Measurements from ENCODE around the gene MDM2. TPM values are rescaled to one million over a fixed set of nuclear protein-coding genes. Genes with fewer than 3 reads are reported as not detected.

MDM2 gene
- total RNA-seq, 1 experiment from 2014 or later = 118 TPM

GRCh38 chr12:68878846-68879245 is 70.9 kb downstream of the MDM2 start:
- no peaks in the 10 kb centered on the region for H3K27me3 ChIP-seq (replicated peaks; ENCODE audit: control insufficient read depth, insufficient read depth, low read length)
- CTCF ChIA-PET = no interaction called here

DNA sequence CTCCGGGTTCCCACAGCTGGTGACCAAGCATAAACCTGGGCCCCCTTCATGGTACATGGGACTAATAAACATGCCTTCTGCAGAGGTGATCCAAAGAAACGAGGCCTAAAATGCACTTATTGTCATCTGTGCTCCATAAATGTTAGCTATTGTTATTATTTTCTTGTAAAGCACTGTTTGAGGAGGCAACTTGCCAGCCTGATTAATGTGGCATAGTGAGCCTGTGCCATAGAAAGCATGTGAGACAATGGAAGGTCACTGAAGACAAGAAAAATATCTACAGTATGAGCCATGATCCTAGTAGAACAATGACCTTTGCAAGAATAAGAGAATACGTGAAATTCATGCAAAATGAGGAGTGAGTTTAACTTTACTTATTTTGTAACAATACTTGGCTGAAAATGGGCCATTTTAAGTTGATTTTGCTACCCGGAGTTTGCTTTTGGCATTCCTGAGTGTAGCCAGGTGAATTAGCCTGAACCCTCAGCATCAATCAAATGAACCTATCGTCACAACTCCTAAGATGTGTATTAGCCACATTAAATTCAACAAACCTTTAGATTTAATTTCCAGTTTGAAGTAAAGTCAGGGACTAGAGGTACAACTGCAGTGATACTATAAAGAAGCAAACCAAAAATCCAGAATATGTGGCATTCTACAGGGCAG is 72.8 kb downstream of the MDM2 start:
- no TSS peak for BruUV-seq (replicated peaks)
- H3K4me1 Mint-ChIP-seq (ENCODE audit: low read depth, unreplicated experiment) = no peaks in the 10 kb centered on the region
- TF ChIP-seq, protein P1, sequence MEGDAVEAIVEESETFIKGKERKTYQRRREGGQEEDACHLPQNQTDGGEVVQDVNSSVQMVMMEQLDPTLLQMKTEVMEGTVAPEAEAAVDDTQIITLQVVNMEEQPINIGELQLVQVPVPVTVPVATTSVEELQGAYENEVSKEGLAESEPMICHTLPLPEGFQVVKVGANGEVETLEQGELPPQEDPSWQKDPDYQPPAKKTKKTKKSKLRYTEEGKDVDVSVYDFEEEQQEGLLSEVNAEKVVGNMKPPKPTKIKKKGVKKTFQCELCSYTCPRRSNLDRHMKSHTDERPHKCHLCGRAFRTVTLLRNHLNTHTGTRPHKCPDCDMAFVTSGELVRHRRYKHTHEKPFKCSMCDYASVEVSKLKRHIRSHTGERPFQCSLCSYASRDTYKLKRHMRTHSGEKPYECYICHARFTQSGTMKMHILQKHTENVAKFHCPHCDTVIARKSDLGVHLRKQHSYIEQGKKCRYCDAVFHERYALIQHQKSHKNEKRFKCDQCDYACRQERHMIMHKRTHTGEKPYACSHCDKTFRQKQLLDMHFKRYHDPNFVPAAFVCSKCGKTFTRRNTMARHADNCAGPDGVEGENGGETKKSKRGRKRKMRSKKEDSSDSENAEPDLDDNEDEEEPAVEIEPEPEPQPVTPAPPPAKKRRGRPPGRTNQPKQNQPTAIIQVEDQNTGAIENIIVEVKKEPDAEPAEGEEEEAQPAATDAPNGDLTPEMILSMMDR (IDR thresholded peaks at IDR 0.05; ENCODE audit: insufficient read depth in 1 of 2, low read depth in 1 of 2, low read length in 1 of 2, severe bottlenecking in 1 of 2, unreplicated experiment in 1 of 2) = no peak
- Histone ChIP-seq H3K9me3 (peaks cover 7% of the 10 kb centered on the region; the same call in 1 of the 2 replicates), H3K27me3 (replicated peaks; ENCODE audit: control insufficient read depth, insufficient read depth, low read length) (no peaks in the 10 kb centered on the region), H3K4me1 (no peaks in the 10 kb centered on the region), H3K4me3 (ENCODE audit: low read depth, low read length) (no peak overlapping the region), H3K36me3 (ENCODE audit: control insufficient read depth, insufficient read depth, low read length) (no peaks in the 10 kb centered on the region)
- H3K27ac Mint-ChIP-seq (ENCODE audit: unreplicated experiment) = no peak overlapping the region
- ChIA-PET CTCF (interaction anchor here (0.7 kb wide), 1 partner anchor 521 kb away, joined by 3 read pairs; no protein-coding TSS in a partner anchor), POLR2A (no interaction called here)
- H3K36me3 Mint-ChIP-seq (ENCODE audit: insufficient read depth, unreplicated experiment) = no peaks in the 10 kb centered on the region
- H3K27me3 Mint-ChIP-seq (ENCODE audit: insufficient read depth, unreplicated experiment) = no peaks in the 10 kb centered on the region
- no peak for DNase-seq
- peaks cover 25% of the 10 kb centered on the region for H3K9me3 Mint-ChIP-seq (ENCODE audit: unreplicated experiment)
- intact Hi-C loops (cut with micrococcal nuclease; ENCODE audit: unreplicated experiment) = no loop called here
- H3K4me3 Mint-ChIP-seq (ENCODE audit: unreplicated experiment) = no peak overlapping the region

More at GRCh38 chr12:68878846-68879245, 70.9 kb downstream of the MDM2 start:
- POLR2A ChIA-PET = no interaction called here
- Mint-ChIP-seq H3K4me1 (ENCODE audit: low read depth, unreplicated experiment) (no peaks in the 10 kb centered on the region), H3K4me3 (ENCODE audit: unreplicated experiment) (no peak overlapping the region), H3K9me3 (ENCODE audit: unreplicated experiment) (peaks cover 25% of the 10 kb centered on the region), H3K36me3 (ENCODE audit: insufficient read depth, unreplicated experiment) (no peaks in the 10 kb centered on the region), H3K27ac (ENCODE audit: unreplicated experiment) (no peak overlapping the region), H3K27me3 (ENCODE audit: insufficient read depth, unreplicated experiment) (no peaks in the 10 kb centered on the region)
- Histone ChIP-seq H3K36me3 (ENCODE audit: control insufficient read depth, insufficient read depth, low read length) (no peaks in the 10 kb centered on the region), H3K4me3 (ENCODE audit: low read depth, low read length) (no peak overlapping the region), H3K9me3 (peaks cover 7% of the 10 kb centered on the region; the same call in 1 of the 2 replicates), H3K4me1 (no peaks in the 10 kb centered on the region)
- no peak for DNase-seq
- intact Hi-C loops (cut with micrococcal nuclease; ENCODE audit: unreplicated experiment) = no loop called here
- TF ChIP-seq, protein P1 (IDR thresholded peaks at IDR 0.05; ENCODE audit: insufficient read depth in 1 of 2, low read depth in 1 of 2, low read length in 1 of 2, severe bottlenecking in 1 of 2, unreplicated experiment in 1 of 2) = no peak
- no TSS peak for BruUV-seq (replicated peaks)

- TF ChIP-seq, protein P1 (IDR thresholded peaks at IDR 0.05; ENCODE audit: insufficient read depth in 1 of 2, low read depth in 1 of 2, low read length in 1 of 2, severe bottlenecking in 1 of 2, unreplicated experiment in 1 of 2) = no peak
- Mint-ChIP-seq H3K36me3 (ENCODE audit: insufficient read depth, unreplicated experiment) (no peaks in the 10 kb centered on the region), H3K27me3 (ENCODE audit: insufficient read depth, unreplicated experiment) (no peaks in the 10 kb centered on the region), H3K4me1 (ENCODE audit: low read depth, unreplicated experiment) (no peaks in the 10 kb centered on the region), H3K9me3 (ENCODE audit: unreplicated experiment) (peaks cover 13% of the 10 kb centered on the region), H3K27ac (ENCODE audit: unreplicated experiment) (no peak overlapping the region), H3K4me3 (ENCODE audit: unreplicated experiment) (no peak overlapping the region)
- ChIA-PET CTCF (no interaction called here), POLR2A (no interaction called here)
- no TSS peak for BruUV-seq (replicated peaks)
- Histone ChIP-seq H3K9me3 (peaks cover 7% of the 10 kb centered on the region; the same call in 1 of the 2 replicates), H3K4me3 (ENCODE audit: low read depth, low read length) (no peak overlapping the region), H3K36me3 (ENCODE audit: control insufficient read depth, insufficient read depth, low read length) (no peaks in the 10 kb centered on the region), H3K27me3 (replicated peaks; ENCODE audit: control insufficient read depth, insufficient read depth, low read length) (no peaks in the 10 kb centered on the region), H3K4me1 (no peaks in the 10 kb centered on the region)
- intact Hi-C loops (cut with micrococcal nuclease; ENCODE audit: unreplicated experiment) = no loop called here
- no peak for DNase-seq
Measured at GRCh38 chr12:68882251-68882964, 74.4 kb downstream of the MDM2 start.

Data from Caco-2 (cell line).